GM18526 (cell line): ENCODE measurements around the gene EPS8.

Experiments
- POLR2A ChIP-seq: IDR thresholded peaks from 3 replicates; pipeline ENCODE4 v1.6.1; 2011; ENCODE audit not compliant: insufficient read length; ENCODE audit errors: extremely low read depth

EPS8 gene

GRCh38 chr12:15719230-15719629, 70.0 kb downstream of the EPS8 start:
- TF ChIP-seq POLR2A: no peak

DNA sequence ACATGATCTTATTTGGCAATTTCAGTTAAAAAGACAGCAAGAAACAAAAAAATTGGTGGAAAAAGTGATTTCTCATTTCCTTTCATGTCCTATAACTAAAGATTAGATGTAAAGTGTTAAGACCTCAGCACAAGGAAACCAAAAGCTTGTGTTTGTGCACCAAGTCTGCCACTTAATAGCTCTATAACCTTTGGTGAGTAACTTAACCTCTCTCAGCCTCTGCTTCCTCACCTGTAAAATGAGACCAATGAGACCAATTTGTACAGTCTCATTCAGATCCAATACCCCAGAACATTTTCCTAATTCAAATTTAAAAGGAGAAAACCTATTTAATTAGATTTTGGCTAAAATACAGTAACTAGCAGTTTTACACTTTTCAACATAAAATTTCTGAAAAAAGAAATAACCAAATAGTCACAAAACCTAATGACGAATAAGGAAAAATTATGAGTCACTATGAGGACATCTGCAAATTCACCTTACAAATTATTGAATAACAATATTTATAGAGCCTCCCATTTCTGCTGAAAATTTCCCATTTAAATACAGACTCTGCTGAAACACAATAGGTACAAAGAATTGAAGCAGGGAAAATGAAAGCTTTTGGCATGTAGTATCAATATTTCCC, 71.1 kb downstream of the EPS8 start:
- TF ChIP-seq POLR2A: no peak

DNA sequence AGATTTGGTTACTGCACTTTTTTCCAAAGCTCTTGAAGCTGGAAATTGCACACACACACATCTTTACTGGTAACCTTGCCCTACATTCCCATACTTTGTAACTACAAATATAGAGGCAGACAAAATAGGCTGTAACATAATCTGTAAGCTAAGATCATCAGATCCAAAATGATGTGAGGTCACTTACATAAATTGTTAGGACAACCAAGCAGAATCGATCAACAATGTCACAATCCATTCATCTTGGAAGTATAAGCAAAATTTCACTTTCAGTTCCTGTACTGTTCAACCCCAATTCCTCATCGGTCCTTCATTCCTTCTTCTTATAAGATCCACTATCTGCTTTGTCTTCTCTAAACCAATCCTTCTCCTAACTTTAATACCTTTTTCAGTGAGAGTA, 72.6 kb downstream of the EPS8 start:
- TF ChIP-seq POLR2A: no peak

DNA sequence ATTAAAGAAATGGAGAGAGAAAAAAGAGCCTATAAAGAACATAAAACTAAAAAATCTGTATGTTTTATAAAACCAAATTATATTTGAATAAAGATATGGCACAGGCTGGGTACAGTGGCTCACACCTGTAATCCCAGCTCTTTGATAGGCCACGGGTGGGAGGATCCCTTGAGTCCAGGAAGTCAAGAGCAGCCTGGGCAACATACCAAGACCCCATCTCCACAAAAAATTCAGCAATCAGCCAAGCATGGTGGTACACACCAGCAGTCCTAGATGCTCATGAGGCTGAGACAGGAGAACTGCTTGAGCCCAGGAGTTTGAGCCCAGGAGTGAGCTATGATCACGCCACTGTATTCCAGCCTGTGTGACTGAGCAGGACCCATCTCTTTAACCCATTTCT, 74.9 kb downstream of the EPS8 start:
- no peak for TF ChIP-seq POLR2A

DNA sequence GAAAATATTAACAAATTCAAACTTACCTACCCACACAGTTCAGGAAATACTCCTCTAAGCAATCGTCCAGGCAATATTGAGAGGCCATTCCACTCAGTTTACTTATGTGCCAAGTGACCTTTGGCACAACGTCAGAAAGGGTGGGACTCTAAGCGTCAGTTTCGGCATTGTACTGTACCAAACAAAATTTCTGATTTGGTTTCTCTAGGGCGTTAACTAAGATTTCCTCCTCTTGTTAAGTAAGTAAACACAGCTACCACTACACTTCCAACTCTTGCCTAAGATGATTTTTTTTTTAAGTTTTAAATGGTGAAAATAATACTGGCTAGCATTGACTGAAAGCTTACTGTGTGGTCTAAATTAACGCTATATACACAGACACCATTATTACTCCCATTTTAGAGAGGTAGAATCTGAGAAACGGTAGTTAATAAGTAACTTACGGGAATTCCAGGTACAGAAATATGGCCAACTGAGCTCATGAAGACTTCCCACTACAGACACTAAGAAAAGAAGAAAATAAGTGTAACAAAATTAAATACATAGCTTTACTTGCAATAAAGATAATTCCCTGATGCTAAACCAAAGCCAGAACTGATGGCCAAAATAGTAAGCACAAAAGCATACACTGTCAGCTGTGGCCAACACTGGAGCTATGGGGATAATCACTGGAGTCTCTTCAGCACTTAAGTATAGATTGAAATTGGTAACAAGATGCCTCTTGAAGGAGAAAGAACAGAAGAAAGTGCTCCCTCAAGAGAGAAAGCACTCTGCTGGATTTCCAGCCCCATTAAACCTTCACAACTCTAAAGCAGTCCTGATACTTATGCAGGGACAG, 76.1 kb downstream of the EPS8 start:
- TF ChIP-seq POLR2A: no peak

DNA sequence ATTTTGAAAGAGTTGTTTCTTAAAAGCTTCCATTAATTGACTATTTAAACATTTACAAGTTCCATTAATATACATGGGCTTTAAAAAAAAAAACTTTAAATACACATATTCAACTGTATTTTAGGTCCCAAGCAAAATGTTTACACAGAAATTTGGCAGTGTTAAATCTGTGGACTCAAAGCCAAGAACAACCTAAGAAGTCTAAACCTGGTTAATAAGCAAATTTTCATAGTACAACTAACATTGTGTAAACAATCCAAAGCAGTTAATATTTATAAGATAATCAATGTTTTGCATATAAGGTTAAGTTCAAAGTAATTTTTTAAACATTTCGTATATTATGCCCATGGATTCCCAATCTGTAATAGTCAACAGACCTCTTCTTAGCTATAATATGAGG, 77.0 kb downstream of the EPS8 start:
- no peak for TF ChIP-seq POLR2A

- TF ChIP-seq POLR2A: no peak
Measured at GRCh38 chr12:15710860-15711510, 78.2 kb downstream of the EPS8 start.

DNA sequence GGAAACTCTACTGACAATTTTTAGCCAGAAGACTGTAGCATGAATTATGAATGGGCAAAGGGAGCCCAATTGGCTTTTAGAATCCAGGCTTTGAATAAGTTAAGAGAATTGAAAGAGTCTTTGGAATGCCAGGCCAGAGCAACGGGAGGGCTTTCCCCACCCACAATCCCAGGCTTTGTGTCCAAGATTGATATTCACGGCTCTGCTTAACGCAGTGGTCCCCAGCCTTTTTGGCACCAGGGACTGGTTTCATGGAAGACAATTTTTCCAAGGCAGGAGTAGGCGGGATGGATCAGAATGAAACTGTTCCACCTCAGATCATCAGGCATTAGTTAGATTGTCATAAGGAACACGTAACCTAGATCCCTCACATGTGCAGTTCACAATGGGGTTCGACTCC, 79.6 kb downstream of the EPS8 start:
- TF ChIP-seq POLR2A: no peak

GRCh38 chr12:15708396-15709076, 80.7 kb downstream of the EPS8 start:
- no peak for TF ChIP-seq POLR2A

DNA sequence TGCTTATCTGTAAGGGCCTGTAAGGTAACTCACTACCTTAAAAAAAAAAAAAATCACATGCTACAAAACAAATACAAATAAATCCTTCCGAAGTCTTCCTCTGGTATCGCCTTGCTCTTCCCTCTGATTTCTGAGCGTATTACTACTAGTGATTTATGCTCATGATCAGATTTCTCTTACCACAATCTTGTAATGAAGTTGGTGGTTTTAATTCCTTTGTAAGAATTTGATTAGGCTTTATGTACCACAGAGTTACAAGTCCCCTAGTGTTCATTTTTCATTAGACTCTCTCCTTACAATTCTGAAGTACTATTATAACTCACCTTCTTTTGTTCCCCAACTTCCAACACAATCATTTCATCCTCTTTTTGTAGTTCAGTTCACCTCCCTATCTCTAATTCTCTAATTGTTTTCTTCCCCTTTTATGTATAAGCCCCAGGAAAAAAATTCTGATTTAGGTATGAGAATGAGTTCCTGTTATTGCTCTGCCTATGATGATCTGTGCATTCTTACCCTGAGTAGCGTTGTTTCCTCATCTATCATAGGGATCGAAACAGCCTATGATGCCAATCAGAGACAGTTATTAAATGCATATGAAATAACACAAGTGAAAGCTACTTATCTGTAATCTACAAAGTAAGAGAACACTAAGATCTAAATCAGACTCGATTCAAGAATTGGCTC, 81.5 kb downstream of the EPS8 start:
- no peak for TF ChIP-seq POLR2A

- no peak for TF ChIP-seq POLR2A
Measured at GRCh38 chr12:15706010-15706676, 83.0 kb downstream of the EPS8 start.

- TF ChIP-seq POLR2A: no peak
Measured at GRCh38 chr12:15705606-15706005, 83.6 kb downstream of the EPS8 start.

GRCh38 chr12:15702276-15702675, 86.9 kb downstream of the EPS8 start:
- no peak for TF ChIP-seq POLR2A

- TF ChIP-seq POLR2A: no peak
Measured at GRCh38 chr12:15701631-15702156, 87.5 kb downstream of the EPS8 start.
